Activated CD8-positive, alpha-beta memory T cell treated with anti-CD3 and anti-CD28 coated beads, Interleukin-2, amount 50 U/mL, for 24 hours (primary cell): Measurements from ENCODE around the gene SMG7.
A peak's percentile ranks its signal among the peaks of the same experiment; 100 is the strongest.

Experiments
- DNase-seq: peaks from one replicate; pipeline ENCODE4 v3.0.0-alpha.2; 2020; ENCODE audit errors: extremely low read depth

The SMG7 gene

GRCh38 chr1:183470147-183470960 is 1.9 kb upstream of the SMG7 start:
- peak; percentile 79 for DNase-seq

GRCh38 chr1:183470961-183471742 is 1.1 kb upstream of the SMG7 start:
- peak; percentile 34 for DNase-seq

- DNase-seq = peak; percentile 94
Observed at GRCh38 chr1:183471743-183472487, 384 bp upstream of the SMG7 start.

GRCh38 chr1:183473217-183473536 is 878 bp downstream of the SMG7 start:
- no peak for DNase-seq

- DNase-seq = no peak
Observed at GRCh38 chr1:183476081-183476480, 3.8 kb downstream of the SMG7 start.

- no peak for DNase-seq
Observed at GRCh38 chr1:183477986-183478781, 5.9 kb downstream of the SMG7 start.

GRCh38 chr1:183480971-183481441 is 8.7 kb downstream of the SMG7 start:
- no peak for DNase-seq

GRCh38 chr1:183483224-183483623 is 10.9 kb downstream of the SMG7 start:
- DNase-seq = no peak

GRCh38 chr1:183484254-183484653 is 12.0 kb downstream of the SMG7 start:
- DNase-seq = no peak

GRCh38 chr1:183484851-183485250 is 12.6 kb downstream of the SMG7 start:
- DNase-seq = no peak

- DNase-seq = no peak
Observed at GRCh38 chr1:183487674-183488442, 15.6 kb downstream of the SMG7 start.

GRCh38 chr1:183490932-183491331 is 18.6 kb downstream of the SMG7 start:
- DNase-seq = no peak

GRCh38 chr1:183493540-183494245 is 21.4 kb downstream of the SMG7 start:
- no peak for DNase-seq

- DNase-seq = no peak
Observed at GRCh38 chr1:183495420-183495819, 23.1 kb downstream of the SMG7 start.

GRCh38 chr1:183497218-183497617 is 24.9 kb downstream of the SMG7 start:
- DNase-seq = no peak

GRCh38 chr1:183498342-183498991 is 26.2 kb downstream of the SMG7 start:
- DNase-seq = no peak

GRCh38 chr1:183505454-183506089 is 33.3 kb downstream of the SMG7 start:
- DNase-seq = no peak

- DNase-seq = no peak
Observed at GRCh38 chr1:183506561-183506960, 34.3 kb downstream of the SMG7 start.

GRCh38 chr1:183508694-183509093 is 36.4 kb downstream of the SMG7 start:
- DNase-seq = no peak
